GM19239 (cell line): ENCODE results near the gene HOXD10.

Experiments
- DNase-seq: peaks from one replicate; pipeline ENCODE4 v3.0.0; 2011; ENCODE audit warnings: low spot score; ENCODE audit not compliant: insufficient read length
- FAIRE-seq: peaks from 2 replicates; lab custom pipeline; 2011; peaks lifted over from hg19 to GRCh38; lab: Jason Lieb, UNC

HOXD10 gene

DNA sequence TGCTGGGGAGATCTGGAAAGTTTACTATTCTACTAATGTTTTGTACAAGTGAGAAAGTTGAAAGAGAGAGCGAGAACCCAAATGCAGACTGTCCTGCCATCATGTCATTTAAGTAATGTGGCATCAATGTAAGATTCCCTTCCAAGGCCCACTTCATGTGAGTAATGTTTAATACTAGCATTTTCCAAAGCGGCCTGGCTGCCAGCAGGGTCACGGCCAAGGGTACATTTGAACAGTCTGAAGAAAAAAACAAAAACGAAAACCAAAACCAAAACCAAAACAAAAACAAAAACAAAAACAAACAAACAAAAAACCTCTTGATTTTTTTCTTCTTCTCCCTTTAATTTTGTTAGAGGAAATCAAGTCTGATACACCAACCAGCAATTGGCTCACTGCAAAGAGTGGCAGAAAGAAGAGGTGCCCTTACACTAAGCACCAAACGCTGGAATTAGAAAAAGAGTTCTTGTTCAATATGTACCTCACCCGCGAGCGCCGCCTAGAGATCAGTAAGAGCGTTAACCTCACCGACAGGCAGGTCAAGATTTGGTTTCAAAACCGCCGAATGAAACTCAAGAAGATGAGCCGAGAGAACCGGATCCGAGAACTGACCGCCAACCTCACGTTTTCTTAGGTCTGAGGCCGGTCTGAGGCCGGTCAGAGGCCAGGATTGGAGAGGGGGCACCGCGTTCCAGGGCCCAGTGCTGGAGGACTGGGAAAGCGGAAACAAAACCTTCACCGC is 2.2 kb downstream of the HOXD10 start:
- no peak for DNase-seq
- FAIRE-seq, result no peak

DNA sequence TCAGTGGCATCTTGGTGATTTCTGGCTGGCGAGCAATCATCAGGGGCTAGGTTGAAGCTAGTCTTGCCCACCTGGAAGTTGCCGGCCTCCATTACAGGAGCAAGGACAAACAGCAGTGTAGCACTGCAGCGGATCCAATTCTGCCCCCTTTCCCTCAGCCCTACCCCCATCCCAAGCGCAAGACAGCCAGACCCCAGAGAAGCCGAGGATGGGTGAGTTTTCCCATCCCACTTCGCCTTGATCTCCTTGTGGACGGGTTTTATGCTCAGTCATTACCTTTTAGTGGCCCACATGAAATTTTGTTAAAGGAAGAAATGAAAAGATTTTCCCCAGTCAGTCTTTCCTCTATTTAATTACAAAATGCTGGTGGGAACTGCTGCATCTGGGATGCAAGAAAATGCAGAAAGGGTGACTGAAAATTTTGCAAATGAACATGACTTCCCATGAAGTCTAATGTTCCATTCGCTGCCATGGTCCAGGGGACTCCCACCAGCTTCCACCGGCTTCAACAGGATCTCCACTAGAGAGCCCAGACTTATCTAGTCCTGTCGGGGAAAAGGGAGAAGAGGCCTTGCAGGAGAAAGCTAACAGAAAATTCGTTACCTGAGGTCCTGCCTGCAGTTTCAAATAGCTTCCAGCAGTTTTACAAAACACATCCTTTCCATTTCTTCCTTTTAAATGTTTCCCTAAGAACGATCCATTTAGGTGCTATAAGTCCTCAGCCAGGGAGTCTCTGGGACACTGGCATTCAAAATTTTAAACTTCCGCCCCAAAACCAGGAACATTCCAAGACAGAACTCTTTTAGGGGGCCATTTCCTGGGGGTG is 4.0 kb downstream of the HOXD10 start:
- no peak for FAIRE-seq

DNA sequence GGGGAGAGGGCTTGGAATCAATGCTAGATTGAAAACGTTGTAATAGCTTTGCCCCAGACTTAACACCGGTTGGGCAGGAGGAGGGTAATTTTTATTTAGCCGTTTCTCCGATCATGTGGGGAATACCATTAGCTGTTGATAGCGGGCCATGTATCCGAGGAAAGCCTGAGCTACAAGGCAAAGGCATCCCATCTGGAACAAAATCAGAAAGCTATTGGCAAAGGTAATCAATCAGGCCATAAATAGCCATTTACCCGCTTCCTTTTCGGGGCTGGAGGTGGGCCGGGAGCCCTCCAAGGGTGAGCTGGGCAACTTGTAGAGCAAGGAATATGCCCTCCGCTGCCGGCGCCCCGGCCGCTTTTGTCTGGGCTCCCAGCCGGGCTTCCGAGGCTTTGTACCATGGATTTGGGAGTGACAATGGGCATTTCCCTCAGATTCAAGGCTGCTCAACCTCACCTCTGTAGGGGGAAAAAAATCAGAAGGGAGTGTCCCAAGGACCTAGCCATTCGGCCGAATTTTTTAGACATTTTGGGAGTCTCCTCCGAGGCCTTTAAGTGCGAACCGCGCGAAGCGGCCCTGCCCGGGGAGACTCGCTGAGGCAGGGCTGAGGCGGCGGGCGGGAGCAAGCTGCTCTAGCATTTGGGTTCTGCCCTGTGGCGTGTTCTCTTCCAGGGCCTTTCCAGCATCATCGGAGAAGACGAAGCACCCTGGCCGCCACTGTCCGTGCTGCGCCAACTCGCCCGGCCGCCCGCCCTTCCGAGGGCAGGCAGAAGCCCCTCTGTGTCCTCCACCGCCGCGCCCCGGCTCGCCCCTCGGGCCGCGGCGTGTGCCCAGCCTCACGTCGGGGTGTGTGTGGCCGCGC is 4.8 kb downstream of the HOXD10 start:
- DNase-seq, result no peak

More for the DNA sequence above, 4.0 kb downstream of the HOXD10 start:
- no peak for DNase-seq

DNA sequence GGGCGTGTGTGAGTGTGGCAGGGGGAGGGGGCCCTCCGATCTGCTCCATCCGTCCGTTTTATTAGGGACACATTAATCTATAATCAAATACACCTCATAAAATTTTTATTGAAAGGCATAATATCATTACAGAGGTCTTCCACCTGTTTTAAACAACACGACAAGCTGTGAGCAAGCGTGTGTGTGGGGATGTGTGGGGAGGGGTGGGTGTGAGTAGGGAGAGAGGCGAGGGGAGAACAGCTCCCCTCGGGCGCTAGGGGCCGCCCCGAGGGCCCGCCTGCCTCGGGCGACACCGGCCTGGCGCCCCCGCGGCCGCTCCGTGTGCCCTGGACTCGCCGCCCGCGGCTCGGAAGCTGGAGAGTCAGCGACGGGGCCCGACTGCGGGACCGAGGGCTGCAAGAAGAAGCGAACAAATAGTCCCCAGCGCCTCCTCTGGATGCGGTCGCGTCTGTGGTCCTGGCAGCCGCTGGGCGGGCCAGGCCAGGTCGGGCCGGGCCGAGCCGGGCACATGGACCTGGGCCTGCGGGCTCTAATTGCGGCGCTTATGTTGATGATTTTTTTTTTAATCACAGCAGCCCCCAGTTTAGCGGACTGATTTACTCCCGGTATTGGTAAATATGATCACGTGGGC is 5.6 kb downstream of the HOXD10 start:
- no peak for DNase-seq

More for the DNA sequence above, 4.8 kb downstream of the HOXD10 start:
- no peak for FAIRE-seq

DNA sequence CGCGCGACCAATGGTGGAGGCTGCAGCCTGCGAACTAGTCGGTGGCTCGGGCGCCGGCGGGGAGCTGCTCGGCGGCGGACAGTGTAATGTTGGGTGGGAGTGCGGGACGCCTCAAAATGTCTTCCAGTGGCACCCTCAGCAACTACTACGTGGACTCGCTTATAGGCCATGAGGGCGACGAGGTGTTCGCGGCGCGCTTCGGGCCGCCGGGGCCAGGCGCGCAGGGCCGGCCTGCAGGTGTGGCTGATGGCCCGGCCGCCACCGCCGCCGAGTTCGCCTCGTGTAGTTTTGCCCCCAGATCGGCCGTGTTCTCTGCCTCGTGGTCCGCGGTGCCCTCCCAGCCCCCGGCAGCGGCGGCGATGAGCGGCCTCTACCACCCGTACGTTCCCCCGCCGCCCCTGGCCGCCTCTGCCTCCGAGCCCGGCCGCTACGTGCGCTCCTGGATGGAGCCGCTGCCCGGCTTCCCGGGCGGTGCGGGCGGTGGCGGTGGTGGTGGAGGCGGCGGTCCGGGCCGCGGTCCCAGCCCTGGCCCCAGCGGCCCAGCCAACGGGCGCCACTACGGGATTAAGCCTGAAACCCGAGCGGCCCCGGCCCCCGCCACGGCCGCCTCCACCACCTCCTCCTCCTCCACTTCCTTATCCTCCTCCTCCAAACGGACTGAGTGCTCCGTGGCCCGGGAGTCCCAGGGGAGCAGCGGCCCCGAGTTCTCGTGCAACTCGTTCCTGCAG is 6.3 kb downstream of the HOXD10 start, which contains the start of gene HOXD9:
Gene HOXD9, plus strand, starts transcription at position 37 of the 728 bp plus-strand sequence. Its CDS starts 50 bp downstream, at position 87.
- FAIRE-seq, result no peak
- DNase-seq, result no peak

More for the DNA sequence above, 5.6 kb downstream of the HOXD10 start:
- FAIRE-seq, result no peak

DNA sequence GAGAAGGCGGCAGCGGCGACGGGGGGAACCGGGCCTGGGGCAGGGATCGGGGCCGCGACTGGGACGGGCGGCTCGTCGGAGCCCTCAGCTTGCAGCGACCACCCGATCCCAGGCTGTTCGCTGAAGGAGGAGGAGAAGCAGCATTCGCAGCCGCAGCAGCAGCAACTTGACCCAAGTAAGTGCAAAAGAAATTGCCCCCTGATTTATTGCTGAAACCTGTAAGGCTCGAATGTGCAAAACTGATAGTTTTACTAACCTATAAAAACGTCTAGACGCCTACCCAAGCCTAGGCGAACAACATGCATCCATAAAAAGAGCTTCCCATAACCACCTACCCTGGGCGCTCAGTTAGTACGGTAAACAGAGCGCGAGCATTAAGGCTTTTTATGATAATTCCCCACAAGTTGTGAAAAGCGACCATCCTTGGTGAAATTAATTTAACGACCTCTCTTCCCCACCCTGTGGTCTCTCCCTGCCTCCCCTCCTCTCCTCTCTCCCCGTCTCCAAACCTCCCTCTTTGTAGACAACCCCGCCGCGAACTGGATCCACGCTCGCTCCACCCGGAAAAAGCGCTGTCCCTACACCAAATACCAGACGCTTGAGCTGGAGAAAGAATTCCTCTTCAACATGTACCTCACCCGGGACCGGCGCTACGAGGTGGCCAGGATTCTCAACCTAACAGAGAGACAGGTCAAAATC is 7.0 kb downstream of the HOXD10 start:
- DNase-seq (no peak), FAIRE-seq (no peak)

DNA sequence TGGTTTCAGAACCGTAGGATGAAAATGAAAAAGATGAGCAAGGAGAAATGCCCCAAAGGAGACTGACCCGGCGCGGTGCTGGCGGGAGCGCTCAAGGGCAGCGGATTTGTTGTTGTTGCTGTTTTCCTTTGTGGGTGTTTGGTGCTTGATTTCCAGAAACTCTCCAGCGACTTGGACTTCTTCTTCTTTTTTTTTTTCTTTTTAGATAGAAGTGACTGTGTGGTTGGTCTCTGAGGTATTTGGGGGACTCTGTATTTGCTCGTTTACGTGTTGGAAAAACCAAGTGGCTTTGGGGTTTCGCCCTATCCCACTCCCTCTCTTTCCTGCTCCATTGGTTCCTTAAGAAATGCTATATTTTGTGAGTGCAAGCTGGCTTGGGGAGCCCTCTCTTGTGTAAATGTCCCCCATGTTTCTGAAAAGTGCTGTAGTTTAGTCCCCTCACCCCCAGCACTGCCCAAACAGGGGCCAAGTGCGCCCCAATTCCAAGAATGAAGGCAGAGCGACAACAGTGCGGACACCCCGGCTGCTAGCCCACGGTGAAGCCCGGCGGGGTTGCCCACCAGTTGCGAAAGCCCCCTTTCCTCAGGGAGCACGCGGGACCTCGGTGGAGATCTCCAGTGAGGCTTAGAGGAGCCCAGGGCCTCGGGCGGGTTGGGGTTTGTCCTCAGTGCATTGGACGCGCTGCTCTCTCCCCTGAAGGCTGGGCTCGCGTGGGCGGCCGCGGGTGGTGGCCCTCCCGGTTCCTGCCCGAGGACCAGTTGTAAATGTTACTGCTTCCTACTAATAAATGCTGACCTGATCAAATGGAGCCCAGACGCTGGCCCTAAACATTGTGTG is 7.8 kb downstream of the HOXD10 start:
- no peak for FAIRE-seq
- DNase-seq, result no peak

DNA sequence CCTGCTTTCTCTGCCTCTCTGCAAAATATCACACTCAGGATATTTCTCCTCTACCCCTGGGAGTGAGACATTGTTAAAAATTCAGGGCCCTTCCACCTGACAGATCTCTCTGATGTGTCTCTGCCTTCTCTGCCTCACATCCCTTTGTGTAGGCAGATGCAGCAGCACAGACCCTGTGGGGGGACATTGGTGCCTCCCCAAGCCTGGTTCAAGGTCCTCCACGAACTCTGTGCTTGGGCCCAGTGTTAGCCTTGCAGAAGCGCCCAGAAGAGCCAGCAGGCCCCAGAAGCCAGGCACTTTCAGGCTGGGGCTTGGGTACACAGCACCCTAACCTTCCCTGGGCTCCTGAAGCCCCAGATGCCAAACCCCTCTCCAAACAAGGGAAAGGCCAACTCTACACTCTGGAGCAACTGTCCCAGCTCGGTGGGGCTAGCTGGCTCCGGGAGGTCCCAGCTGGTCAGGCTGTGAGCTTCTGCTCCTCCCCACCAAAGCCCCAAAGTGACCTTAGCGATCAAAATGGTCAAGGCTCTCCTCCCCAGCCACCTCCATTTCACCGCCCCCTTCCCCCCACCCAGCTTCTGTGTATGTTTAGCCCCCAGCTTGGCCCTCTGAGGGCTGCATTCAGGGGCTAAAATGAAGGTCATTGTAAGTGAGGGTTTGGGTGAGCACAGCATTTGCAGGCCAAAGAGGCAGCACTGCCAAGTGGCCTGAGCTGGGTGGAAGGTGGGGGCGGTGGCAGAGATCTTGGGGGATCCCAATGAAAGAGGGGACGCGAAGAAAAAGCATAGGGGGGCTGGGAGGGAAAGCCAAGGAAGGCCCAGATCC is 8.6 kb downstream of the HOXD10 start:
- DNase-seq (no peak), FAIRE-seq (no peak)

DNA sequence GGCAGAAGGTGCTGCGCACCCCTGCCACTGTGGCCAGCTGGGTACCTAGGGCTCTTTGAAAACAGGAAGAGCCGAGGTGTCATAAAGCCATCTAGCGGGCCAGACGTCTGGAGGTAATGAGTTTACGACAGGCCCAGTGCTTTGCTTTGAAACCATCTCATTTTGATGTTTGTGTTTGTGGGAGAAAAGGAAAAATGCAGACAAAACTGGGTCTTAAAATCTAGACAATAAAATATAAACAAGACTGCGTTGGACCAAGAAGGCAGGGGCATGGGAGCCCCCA is 9.1 kb downstream of the HOXD10 start:
- DNase-seq, result no peak
- FAIRE-seq, result no peak

DNA sequence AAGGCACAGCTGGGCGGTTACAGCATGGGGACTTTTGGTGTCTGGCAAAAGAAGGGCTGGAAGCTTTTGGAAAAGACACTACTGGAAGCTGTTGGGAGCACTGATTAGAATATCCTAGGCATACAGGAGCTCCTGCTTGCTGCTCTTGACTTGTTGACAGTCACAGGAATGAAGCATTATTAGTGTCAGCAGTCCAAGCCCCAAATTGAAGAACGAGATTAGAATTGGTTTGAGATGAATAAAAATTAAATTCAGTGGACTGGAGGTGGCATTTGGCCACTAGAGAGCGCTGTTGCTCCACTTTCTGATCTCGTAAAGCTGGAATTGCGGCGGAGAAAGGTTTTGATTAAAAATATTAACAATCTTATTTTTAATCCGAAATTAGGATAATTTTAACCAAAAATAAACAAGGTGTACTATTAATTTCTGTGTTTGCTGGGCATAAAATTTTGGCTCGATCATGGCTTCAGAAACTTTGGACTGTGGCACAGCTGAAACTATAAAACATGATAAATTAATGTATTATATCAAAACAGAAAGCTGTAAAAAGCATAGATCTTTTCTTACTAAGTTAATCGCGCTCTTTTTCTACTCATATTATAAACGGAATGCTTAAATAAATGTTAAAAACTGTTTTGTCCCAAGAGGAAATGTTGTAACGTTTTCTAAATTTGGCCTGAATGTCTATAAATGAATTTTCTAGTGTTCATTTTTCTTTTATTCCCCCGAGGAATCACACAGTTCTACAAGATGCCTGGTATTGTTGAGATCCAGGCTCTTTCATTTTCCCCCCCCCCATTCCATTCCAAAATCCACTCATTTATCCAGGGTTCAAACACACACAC is 10.6 kb downstream of the HOXD10 start:
- no peak for DNase-seq
- FAIRE-seq, result peak; percentile 90

DNA sequence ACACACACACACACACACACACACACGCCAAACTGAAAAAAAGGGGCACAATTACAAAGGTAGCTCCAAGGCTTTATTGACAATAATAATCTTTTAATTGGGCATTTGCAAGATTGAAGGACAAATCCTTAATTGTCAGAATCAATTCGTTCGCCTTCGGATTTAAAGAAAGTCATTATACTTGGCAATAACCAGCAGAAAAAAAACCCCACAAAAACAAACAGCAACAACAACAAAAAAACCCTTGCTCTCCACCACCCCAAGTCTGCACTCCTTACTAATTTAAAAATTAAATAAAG is 11.1 kb downstream of the HOXD10 start:
- no peak for FAIRE-seq

DNA sequence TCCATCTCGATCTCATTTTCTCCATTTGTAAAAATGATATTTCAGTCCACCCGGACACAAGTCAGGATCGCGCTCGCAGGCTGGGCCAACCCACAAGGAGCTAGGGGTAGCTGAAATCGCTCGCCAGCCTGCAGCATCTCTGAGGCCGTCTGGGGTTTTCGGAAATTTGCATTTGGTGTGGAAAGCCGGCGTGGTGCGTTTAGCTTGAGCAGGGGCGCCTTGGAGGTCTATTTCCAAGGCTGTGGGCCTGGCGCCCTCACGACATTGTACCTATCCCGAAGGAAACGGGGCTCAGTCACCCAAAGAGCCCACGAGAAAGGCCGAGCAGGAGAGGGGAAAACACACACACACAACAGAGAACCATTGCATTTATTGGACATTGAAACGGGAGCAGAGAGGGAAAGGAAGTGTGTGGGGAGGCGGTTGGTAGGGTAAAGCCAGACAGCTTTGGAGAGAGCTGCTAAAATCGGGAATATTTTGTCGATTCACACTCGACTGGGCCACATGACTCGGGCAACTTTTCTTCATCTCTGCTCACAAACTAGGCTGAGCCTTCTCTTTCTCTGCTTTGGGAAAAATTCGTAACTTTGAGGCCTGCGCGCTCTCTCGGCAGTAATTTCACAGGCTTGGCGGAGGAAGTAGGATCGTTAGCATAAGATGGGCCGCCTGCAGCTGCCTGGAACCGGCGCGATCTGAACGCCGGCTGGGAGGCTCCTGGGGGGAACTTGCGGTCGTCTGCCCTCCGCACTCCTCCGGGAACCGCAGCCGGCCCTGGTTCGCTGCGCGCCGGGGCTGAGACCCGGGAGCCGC is 11.8 kb downstream of the HOXD10 start:
- FAIRE-seq (no peak), DNase-seq (no peak)

More for the DNA sequence above, 11.1 kb downstream of the HOXD10 start:
- no peak for DNase-seq

DNA sequence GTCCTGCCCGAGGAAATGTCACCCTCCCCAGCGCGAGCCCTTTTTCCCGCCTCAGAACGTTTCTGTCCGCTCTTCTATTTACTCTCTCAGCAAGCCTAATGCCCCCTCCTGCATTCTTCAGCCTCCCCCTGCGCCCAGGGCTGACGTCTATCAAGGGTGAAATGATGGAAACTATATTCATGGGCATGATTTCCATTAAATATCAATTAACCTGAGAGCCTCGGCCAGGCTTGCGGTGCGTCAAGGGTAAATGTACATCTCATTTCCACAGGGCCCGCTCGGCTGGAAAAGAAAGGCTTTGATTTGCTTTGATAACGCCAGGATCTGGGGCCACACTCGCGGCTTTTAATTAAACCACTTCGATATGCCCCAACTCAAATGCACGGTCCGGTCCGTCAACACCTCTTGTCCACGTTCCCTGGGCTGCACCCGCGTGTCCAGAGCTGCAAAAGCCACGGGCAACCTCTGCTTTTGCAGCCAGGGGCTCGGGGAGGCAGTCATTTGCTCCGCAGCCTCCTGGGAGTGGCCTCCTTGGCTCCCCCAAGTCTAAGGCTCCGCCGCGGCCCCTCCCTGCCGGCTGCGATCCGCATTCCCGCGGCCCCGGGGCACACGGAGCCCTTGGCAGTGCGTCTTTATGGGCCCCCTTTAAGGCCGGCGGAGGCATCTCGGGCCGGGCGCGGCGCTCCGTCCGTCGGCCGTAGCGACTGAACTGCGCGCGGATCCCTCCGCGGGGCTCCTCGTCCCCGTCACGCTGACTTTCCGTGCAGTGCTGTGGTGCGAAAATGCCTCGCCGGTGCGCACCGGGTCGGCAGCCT is 12.6 kb downstream of the HOXD10 start, which contains the start of gene HOXD8:
Gene HOXD8, plus strand, starts transcription at position 724 of the 815 bp plus-strand sequence. CDS start 662 bp downstream, outside the sequence.
- no peak for DNase-seq
- no peak for FAIRE-seq

DNA sequence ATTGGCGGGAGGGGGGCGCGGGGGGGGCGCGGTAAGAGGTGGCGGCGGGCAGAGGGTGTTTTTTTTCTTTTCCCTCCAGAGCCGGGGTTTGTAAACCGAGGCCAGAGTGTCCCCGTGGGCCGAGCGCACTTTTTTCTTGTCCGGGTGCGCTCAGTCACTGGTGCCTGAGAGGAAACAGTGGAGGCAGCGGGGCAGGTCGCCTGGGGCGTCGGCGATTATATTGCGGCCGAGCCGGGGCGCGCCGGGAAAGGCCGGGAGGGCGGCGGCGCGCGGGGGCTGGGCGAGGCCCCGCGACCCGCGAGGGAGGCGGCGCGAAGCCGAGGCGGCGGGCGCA is 13.2 kb downstream of the HOXD10 start:
- DNase-seq, result no peak
- FAIRE-seq, result no peak
